ENCODE data around the gene RPL28.
A peak's percentile ranks its signal among the peaks of the same experiment; 100 is the strongest.

RPL28 gene

DNA sequence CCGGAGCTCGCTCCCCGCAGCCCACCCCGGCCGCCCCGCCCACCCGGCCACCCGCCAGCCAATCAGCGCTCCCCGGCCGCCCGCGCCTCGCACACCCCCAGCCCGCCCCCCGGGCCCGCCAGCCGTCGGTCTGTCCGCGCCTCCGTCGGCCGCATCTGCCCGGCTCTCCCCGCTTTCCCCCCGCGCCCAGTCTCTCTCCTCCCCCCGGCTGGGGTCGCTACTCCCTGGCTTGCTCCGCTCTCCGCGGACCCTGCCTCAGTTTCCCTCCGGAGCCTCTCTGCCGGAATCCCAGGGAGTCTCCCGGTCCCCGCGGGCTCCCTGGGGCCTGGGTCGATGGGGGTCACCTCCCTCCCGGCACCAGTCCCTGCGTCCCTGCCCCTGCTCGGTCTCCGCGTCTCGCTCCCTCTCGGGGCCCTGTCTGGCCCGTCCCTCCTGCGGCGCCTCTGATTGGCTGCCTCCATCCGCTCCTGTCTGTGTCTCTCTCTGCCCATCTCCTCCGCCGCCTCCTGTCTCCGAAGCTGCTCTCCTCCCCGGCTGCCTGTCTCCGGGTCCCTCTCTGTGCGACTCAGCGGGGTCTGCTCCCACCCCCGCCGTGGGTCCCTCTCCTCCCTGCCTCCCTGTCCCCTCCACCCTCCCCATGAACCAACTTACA, 16.0 kb upstream of the RPL28 start:
- FAIRE-seq (no peak), DNase-seq (ENCODE audit: insufficient read length, low spot score) (peak; percentile 93)
- TF ChIP-seq, protein P1, sequence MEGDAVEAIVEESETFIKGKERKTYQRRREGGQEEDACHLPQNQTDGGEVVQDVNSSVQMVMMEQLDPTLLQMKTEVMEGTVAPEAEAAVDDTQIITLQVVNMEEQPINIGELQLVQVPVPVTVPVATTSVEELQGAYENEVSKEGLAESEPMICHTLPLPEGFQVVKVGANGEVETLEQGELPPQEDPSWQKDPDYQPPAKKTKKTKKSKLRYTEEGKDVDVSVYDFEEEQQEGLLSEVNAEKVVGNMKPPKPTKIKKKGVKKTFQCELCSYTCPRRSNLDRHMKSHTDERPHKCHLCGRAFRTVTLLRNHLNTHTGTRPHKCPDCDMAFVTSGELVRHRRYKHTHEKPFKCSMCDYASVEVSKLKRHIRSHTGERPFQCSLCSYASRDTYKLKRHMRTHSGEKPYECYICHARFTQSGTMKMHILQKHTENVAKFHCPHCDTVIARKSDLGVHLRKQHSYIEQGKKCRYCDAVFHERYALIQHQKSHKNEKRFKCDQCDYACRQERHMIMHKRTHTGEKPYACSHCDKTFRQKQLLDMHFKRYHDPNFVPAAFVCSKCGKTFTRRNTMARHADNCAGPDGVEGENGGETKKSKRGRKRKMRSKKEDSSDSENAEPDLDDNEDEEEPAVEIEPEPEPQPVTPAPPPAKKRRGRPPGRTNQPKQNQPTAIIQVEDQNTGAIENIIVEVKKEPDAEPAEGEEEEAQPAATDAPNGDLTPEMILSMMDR (IDR thresholded peaks at IDR 0.05; ENCODE audit: insufficient read depth, missing control alignments), result no peak

DNA sequence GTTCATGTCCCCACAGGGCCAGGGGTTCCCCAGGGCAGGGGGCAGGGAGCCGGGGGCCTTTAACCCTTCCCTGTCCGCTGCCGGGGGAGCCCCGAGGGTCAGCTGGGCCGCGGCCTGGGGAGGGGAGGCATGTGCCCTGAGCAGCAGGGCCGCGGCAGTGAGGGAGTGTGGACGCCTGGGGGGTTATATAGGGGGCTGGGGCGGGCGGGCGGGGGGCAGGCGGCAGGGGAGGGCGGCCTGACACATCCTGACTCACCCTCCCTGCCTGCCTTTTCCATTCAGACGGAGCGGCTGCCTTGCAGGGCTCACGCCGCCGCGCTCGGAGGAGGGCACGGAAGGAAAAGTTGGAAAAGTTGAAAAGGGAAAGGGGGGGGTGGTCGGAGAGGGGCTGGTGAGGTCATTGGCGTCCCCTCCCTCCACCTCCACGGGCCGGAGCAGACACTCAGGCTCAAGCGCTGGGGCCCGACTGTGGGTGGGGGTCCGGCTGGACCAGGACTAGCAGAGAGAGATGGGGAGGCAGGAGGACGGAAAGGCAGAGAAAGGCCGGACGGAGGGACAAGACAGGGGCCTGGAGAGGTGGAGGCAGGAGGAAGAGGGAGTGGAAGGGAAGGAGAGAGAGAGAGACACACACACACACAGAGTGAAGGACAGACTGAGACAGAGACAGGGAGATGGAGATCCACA, 15.3 kb upstream of the RPL28 start, which contains the start of gene IL11:
Gene IL11, minus strand, starts transcription at position 159 of the 684 bp plus-strand sequence. Its CDS starts 153 bp downstream, at position 6.
- TF ChIP-seq, protein P1 (IDR thresholded peaks at IDR 0.05; ENCODE audit: insufficient read depth, missing control alignments), result no peak
- DNase-seq (ENCODE audit: insufficient read length, low spot score) (no peak), FAIRE-seq (no peak)

DNA sequence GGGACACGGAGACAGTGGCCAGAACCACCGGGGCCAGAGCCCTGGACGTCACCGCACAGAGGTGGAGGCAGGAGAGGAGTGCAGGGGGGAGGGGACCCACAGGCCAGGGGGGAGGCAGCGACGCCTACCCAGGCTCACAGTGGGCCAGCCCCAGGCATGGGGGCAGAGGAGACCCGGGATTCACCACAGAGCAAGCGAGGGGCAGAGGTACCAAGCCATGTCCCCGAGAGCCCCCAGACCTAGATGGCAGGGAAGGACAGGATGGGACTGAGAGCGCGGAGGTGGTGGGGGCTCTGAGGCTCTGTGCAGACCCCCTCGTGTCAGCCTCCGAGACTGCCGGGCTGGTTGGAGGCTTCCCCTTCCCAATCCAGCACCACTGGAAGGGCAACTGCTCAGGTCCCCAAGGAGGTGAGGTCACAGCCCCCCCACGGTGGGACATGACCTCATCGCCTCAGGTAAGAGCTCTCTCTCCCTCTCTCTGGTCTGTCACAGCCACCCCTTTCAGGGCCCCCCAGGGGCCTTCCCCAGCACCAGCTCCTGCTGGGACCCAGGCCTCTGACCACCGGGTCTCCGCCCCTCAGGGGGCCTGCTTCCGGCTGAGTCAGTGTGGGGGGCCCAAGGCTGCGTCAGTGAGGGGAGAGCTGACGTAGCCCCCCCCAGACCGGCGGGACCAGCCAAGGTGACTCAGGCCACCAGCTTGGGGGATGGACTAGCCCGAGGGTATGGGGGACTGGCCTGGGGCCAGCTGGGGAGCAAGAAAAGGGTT, 13.2 kb upstream of the RPL28 start:
- TF ChIP-seq, protein P1 (IDR thresholded peaks at IDR 0.05; ENCODE audit: insufficient read depth, missing control alignments), result no peak
- FAIRE-seq (no peak), DNase-seq (ENCODE audit: insufficient read length, low spot score) (no peak)

DNA sequence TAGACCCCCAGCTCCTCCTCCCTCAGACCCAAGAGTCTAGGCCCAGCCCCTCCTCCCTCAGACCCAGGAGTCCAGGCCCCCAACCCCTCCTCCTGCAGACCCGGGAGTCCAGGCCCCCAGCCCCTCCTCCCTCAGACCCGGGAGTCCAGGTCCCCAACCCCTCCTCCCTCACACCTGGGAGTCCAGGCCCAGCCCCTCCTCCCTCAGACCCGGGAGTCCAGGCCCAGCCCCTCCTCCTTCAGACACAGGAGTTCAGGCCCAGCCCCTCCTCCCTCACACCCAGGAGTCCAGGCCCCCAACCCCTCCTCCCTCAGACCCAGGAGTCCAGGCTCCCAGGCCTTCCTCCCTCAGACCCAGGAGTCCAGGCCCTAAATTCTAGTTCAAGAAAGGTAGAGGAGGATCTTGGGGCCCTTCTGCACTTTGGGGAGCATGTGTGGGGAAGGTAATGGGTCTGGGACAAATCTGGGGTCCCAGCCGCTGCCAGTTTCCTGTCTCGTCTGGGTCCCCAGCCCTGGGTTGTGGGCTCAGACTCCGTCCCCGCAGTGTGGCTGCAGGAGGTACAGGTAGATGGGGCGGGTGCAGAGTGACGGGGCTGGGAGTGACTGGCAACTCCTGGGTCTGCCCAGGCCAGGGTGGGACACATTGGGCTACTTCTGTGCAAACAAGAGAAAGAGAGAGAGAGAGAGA, 12.3 kb upstream of the RPL28 start:
- TF ChIP-seq, protein P1 (IDR thresholded peaks at IDR 0.05; ENCODE audit: insufficient read depth, missing control alignments), result no peak
- no peak for FAIRE-seq
- no peak for DNase-seq (ENCODE audit: insufficient read length, low spot score)

DNA sequence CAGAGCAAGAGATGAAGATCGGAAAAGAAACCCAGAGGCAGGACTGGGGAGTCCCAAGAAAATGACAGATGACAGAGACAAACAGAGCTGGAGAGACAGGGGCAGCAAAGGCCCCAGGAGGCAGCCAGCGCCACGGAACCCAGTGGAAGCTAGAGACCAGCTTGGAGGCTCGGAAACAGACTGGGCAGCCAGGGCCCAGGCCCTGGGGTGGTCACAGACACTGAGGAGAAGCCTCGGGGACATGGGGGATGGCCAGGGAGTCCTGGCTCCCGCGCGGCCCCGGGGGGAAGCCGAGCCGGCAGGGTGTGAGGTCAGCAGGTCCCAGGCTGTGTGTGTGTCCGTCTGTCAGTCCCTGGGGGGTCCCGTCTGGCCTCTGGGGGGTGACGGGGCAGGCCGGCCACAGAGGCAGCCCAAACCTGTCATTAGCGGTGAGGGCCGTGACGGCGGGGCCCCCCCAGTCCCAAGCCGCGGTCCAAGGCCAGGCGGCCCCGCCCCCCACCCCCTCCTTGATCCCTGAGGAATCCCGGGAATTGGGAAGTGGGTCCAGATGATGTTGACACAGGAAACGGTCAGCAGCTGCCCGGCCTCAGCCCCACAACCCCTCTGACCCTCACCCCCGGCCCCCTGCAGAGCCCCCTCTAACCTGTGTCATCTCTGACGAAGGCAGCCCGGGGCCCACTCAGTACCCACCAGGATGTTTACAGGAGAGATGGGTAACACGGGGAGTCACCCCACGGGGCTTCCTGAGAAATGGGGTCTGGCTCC, 11.6 kb upstream of the RPL28 start:
- TF ChIP-seq, protein P1 (IDR thresholded peaks at IDR 0.05; ENCODE audit: insufficient read depth, missing control alignments), result no peak
- FAIRE-seq (no peak), DNase-seq (ENCODE audit: insufficient read length, low spot score) (no peak)

DNA sequence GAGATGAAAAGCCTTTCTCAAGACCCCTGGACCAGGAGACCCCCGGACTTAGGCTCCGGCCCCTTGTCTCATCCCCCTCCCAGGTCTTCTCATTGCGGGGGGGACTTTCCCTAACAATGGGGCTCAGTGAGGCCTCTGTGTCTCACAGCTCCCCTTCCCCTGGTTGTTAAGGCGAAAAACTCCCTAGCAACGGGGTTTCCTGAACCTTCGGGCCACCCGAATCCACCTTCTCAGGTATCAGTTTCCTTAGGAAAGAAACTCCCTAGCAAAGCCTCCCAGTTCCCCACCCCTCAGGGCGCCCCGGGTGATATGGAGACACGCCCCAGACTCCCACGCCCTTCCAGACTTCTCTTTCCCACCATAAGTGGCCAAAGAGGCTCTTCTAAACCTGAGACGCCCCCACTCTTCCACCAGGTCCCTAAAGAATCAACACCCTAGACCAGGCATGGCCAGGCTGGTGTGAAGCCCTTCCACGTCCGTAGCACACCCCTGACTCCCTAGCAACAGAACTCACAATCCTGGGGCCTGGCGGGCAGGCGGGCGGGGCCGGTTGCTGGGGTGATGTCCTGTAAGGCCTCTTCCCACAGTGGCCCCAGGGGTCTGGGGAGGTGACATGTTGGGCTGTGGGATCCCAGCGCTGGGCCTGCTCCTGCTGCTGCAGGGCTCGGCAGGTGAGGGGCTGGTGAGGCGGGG, 9.3 kb upstream of the RPL28 start, which contains the start of gene TMEM190:
Gene TMEM190, plus strand, starts transcription at position 586 of the 693 bp plus-strand sequence. Its CDS starts 28 bp downstream, at position 614.
- TF ChIP-seq, protein P1 (IDR thresholded peaks at IDR 0.05; ENCODE audit: insufficient read depth, missing control alignments), result no peak
- no peak for FAIRE-seq
- DNase-seq (ENCODE audit: insufficient read length, low spot score), result no peak
